NCI-H187 treated with DMSO at 0.1 percent for 48 hours (cell line): ENCODE measurements around the gene TRNAU1AP.
A peak's percentile ranks its signal among the peaks of the same experiment; 100 is the strongest.
"Not testable (repeated sequence)": the region's sequence is repeated elsewhere in the genome, so short reads cannot be mapped to it uniquely, and the experiment has no call there.

ENCODE experiments used
- DNase-seq: peaks from one replicate; lab custom pipeline; 2025; lab: John Stamatoyannopoulos, UW

The TRNAU1AP gene

DNA sequence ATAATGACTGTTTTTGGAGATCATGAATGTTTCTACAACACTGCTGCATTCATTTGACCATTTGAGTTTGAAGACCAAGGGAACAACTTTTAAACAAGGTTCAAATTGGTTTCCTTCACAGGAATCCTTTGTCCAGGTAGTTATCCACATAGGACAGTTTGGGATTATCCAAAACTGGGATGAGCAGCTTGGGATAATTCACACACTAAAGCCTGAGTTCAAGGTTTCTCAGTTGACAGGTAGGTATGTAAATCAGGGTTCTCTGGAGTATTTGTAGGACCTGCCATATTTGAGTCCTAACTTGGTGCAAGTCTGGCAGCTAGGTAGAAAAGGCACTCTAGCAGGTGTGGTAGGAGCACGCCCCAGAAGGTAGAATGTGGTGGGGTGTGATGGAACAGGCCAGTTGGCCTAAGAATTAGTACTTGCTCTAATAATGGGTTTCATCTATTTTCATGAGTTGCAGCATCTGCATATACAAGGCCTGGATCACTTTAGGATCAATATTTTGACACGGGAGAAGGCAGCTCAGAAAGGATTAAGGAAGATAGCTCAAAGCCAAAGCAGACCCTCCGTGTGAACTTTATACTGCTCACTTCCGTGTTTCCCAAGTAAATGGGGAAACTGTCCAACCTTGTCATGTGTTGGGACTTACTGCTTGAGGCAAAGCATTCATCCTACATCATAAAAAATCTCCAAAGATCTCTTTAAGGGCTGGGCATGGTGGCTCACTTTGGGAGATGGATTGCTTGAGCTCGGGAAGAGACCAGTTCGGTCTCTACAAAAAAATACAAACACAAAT lies 25.1 kb downstream of the TRNAU1AP start:
- DNase-seq: no peak

DNA sequence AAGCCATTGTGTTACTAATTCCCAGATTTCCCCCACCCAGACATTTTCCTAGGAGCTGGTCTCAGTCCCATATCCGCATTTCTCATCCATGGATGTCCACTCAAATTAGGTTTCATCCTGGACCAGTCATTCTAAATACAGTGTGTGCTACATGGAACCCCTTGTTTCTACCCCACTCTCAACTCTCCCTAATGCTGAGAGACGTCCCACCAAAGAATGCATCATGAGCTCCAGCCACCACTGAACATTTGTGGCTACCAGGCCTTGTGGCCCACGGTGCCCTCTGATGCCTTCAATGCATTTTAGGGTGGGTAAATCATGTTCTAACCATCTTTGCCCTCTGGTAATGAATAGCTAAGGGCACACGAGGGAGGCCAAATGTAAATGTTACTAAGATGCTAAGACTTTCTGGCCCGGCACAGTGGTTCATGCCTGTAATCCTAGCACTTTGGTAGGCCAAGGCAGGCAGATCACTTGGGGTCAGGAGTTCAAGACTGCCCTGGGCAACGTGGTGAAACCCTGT lies 25.9 kb downstream of the TRNAU1AP start:
- no peak for DNase-seq

DNA sequence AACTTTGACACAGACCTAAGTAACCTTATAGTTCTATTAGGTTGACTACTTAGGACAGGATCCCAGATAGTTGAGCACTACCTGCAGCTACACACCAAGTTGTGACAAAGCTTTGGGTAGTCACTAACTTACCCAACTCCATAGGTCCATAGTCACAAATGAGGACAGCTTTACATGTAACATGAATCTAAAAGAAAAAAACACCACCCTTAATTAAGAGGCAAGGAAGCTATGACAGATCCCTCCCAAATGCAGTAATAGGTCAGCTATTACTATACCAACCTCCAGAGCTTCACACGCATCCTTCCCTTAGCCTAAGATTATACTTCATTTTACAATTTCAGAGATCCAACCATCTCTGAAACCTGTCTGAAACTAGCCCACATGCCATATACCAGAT lies 26.5 kb downstream of the TRNAU1AP start:
- DNase-seq: no peak

DNA sequence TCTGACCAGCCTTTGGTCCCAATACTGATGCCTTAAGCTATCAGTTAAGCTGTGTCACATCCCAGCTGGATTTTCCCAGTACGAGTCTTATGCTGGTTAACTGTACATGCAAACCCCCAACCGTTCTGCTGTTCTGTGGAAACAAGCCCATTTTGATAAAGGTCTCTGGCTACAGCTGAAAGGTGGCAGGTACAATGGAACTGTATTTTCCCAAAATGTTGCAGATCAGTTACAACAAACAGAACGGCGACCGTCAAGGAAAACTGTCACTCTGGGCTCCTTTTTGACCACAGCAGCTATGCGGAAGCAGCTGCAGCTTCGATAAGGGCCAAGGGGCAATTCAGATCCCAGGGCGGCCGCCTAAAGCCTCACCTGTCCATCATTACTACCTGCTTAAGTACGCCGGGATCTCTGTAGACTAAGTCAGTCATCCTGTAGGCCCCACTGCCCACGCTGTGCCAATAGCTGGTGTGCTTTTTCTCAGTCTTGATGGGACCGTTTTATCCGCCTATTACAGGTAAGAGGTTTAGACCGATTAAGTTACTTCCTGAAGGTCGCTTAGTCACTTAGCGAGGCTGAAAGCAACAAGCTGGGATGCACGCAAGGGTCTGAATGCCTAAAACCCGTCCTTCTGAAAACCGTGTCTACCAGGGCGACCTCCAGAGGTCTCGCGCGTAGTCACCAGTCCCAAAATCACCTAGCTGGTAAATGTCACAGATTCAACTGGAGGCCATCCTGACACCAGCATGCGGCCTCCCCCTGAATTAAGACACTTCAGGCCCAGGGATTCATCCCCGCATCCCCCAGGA lies 28.0 kb downstream of the TRNAU1AP start:
- DNase-seq: no peak

DNA sequence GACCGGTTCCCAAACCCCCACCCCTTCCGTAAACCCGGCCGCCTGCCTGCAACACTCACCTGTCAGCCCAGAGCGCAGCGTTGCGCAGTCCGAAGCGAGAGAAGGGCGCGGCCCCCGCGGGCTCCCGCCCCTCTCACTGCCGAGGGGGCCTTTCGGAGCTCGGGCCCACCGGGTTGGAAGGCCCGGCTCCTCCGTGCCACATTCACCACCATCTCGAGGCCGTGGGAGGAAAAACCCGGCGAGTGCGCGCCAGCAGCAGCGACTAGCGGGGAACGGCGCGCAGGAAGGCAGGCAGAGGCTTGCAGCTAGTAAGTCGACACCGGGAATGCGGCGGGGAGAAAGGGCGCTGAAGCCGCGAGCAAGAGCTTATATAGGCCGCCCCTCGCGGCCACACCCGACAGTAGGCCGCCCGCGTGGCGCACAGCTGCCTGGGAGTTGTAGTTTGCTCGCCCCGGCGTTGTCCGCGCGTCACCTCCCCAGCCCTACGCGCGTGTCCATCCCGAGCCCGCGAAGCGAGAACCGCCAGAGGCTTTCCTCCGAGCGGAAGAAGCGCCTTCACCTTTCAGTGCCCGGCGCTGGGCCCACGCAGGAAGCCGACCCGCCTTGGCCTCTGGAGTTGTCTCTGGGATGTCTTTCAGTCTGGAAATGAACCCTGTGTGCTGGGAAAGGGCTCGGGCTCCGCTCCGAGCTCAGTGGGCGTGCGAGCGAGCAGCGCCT lies 28.8 kb downstream of the TRNAU1AP start:
- peak; percentile 83 for DNase-seq

DNA sequence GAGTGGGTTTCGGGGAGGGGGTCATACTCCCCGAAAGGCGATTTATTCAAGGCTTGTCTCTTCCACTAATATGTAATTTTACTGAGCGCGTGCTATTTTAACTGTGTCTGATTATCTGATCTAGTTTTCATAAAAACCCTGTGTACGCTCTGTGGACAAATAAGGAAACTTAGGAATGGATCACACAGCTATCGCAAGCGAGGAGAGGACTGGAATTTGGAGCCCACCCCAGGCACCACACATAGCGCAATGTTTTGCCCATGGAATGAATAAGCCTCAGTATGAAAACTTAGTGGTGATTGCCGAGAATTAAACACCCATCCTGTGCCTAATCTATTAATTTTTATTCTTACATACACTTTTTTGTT lies 29.3 kb downstream of the TRNAU1AP start:
- no peak for DNase-seq

DNA sequence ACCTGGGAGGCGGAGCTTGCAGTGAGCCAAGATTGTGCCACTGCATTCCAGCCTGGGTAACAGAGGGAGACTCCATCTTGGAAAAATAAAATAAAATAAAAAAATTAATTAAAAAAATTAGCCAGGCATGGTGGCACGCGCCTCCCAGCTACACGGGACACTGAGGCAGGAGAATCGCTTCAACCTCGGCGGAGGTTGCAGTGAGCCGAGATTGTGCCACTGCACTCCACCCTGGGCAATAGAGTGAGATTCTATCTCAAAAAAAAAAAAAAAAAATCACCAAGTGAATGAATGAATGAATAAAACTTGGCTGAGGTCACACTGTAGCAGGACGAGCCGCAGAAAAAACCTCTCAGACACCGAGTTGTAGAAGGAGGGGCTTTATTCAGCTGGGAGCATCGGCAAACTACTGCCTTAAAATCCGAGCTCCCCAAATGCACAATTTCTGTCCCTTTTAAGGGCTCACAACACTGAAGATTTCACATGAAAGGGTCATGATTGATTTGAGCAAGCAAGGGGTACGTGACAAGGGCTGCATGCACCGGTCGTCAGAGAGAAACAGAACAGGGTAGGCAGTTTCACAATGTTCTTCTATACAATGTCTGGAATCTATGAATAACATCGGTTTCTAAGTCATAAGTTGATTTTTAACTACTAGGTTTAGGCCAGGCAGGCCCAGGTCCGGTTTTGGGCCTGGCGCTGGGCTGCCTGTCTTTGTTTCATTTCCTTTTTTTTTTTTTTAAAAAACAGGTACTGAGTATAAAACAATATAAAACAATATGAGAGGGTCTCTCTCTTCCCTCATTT lies 33.9 kb downstream of the TRNAU1AP start:
- DNase-seq: not testable (repeated sequence)

DNA sequence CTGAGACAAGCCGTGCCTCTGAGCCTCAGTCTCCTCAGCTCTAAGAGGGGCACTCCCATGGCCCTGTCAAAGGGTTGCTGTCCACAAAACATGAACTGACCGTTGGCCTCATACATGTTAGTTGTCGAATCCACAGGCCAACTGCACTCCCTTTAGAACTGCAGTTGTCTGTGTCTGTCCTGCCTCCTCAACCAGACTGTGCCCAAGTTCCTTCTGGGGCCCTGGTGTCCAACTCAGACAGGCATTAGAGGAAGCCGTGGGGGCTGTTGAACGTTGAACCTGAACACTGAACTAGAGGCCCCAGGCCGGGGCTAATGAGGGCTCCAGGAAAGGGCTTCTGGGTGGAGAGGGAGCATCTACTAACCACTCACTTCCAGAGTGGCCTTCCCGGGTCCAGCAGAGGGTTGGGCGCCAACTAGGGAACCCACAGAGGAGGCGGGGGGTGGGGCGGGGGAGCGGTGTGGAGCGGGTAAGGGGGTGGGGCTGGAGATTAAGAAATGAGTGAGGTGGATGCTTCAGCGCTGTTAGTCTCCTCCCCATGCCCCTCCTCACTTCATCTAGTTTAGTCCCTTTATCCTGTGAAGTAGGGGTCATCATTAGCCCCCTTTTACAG lies 38.9 kb downstream of the TRNAU1AP start, which contains the start of gene RAB42:
Gene RAB42 (plus strand): TSS at position 558 of the 613 bp plus-strand sequence. CDS start 247 bp downstream, outside the sequence.
- DNase-seq: no peak

DNA sequence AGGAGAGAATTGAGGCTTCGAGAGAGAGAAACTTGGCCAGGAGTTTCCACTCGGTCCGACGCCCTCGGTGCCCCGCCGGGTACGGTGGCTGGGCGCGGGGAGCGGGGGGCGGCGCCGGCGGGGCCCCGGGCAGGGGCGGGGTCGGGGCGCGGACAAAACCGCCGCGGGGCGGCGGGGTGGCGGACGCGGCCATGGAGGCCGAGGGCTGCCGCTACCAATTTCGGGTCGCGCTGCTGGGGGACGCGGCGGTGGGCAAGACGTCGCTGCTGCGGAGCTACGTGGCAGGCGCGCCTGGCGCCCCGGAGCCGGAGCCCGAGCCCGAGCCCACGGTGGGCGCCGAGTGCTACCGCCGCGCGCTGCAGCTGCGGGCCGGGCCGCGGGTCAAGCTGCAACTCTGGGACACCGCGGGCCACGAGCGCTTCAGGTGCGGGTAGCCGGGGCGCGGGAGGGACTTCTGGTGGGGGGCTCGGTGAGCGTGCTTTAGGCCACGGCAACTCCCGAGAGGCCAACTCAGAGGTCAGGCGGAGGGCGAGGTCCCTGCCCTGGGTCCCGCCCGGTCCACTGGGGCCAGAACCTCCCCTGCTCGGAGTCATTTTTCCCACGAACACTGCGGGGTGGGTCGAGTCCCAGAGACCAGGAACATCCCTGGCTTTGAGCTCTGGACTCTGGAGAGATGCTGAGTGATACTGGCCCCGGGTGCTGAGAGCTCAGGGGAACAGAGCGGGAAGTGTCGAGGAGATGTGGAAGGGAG lies 39.6 kb downstream of the TRNAU1AP start:
- DNase-seq: no peak

DNA sequence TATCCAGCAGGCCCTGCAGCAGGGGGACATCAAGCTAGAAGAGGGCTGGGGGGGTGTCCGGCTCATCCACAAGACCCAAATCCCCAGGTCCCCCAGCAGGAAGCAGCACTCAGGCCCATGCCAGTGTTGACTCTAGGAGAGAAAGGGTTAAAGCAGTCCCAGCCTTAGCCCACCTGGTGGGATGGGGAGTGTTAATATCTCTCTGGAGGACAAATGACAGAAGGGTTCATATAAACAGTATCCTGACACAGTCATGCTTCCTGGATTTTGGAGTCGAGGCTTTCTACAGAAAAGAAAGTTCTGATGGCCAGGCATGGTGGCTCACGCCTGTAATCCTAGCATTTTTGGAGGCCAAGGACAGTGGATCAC lies 41.1 kb downstream of the TRNAU1AP start:
- not testable (repeated sequence) for DNase-seq

DNA sequence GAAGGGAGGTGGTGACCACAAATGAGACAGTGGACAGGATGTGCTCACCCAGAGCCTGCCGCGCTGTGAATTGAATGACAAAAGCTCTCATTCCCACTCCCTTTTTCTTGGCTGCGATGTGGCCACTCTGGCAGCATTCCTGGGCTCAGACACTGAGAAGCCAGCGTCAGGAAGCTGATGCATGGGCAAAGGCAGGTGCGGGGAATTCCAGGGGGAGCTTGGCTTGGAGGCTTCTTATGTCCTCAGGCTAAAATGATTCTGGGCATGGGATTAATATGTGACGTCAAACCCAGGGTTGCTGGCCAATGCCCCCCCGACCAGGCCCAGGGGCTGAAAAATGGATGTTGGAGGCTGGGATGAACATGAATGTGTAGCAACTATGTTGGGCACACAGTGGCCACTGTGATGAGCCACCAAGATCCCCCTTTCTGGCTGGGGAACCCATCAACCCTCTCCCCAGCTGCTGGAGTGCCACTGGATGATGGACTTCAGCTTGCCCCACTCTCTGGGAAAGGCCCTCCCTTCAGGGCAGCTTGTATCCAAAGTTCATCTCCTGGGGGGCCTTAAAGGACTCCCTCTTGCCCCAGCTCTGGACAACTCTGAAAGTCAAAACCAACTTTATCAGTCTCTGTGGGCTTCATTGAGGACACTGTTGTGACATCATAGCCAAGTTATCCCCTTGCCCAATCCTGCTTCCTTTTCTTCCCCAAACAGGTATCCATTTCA lies 42.0 kb downstream of the TRNAU1AP start:
- not testable (repeated sequence) for DNase-seq

DNA sequence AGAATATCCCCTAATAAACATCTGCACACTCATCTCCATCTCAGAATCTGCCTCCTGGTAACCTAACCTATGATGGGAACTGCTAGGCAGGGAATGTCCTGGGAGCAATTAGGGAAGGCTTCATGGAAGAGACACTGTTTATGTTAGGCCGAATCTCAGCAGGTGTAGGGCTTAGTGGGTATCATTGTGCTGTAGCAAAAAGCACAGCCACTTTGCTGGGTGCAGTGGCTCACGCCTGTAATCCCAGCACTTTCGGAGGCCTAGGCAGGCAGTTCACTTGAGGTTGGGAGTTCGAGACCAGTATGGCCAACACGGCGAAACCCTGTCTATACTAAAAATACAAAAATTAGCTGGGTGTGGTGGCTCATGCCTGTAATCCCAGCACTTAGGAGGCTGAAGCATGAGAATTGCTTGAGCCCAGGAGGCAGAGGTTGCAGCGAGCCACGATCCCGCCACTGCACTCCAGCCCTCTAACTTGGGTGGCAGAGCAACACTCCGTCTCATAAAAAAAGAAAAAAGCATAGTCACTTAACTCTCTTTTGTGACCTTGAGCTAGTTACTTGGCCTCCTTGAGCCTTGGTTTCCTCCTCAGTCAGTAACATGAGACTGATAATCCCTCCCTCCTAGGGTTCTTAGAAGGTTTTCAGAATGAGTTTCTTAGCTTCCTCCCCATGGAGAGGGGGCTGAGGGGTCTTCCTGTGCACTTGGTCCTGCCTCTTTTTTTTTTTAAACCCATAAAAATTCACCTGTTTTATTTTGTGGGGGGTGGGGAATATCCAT lies 42.7 kb downstream of the TRNAU1AP start:
- no peak for DNase-seq

DNA sequence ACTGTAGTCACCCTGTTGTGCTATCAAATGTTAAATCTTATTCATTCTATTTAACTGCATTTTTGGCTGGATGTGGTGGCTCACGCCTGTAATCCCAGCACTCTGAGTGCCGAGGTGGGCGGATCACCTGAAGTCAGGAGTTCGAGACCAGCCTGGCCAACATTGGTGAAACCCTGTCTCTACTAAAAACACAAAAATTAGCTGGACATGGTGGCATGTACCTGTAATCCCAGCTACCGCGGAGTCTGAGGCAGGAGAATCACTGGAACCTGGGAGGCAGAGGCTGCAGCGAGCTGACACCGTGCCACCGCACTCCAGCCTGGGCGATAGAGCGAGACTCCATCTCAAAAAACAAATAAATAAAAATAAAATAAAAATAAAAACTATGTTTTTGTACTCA lies 43.4 kb downstream of the TRNAU1AP start:
- DNase-seq: not testable (repeated sequence)

DNA sequence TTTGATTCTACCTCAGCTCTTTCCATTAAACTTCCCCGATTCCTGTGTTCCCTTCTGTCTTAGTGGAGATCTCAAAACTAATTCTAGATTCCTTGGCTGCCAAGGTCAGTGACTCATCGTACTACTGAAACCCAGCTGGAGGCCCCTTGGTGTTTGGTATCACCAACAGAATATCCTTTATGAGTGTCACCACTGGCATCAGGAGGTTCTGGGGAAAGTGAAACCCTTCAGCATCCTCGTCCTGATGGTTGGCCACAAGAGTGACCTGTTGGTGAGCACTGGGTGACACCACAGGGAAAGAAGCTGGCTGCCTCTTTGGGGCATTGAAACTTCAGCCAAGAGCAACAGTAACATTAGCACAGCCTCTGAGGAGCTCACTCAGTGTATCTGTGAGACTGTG lies 48.8 kb downstream of the TRNAU1AP start:
- no peak for DNase-seq

DNA sequence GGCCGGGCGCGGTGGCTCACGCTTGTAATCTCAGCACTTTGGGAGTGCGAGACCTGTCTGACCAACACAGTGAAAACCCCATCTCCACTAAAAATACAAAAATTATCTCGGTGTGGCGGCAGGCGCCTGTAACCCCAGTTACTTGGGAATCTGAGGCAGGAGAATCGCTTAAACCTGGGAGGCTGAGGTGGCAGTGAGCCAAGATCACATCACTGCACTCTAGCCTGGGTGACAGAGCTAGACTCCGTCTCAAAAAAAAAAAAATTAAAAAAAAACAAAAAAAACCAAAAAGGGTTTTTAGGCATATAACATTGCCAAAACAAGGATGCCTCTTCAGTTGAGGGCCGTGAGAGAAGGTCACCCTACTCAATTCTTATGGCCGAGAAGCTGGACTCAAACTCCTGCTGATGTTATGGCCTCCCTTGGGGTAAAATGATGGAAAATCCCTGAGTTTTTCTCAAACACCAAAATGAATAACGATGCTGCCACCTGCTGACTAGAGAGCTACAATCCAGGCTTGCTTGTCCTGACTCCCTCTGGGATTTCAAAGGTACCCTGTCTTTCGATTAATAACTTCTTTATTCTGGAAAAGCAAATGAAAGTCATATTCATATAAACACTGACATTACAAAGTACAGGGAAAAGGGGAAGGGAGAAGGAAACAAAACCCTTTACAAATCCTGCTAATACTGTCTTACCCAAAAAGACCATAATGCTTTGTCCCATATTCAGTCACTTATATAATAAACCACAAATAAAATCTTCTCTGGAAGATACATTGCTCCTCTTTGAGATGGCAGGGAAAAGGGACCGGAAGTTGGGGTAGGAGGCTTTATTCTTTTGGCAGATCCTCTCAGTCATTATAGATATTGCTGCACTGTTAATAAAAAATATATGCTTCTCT lies 49.9 kb downstream of the TRNAU1AP start:
- DNase-seq: no peak

DNA sequence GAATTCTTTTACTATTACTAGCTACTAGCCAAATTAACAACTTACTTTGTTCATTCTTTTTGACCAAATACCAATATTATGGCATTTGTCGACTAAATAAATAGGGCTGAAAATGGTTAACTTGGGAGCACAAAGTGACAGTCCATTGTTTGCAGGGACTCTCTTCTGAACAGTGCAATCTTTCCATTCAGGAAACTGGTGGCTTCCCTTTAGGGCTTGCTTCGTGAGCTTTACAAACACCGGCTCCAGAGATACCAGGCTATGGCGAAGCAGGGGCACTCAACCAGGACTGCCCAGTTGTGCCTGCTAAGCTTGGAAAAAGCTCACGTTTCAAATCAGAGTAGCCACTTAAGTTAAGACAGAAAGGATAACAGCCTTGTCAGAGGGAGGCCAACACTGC lies 51.5 kb downstream of the TRNAU1AP start:
- no peak for DNase-seq

DNA sequence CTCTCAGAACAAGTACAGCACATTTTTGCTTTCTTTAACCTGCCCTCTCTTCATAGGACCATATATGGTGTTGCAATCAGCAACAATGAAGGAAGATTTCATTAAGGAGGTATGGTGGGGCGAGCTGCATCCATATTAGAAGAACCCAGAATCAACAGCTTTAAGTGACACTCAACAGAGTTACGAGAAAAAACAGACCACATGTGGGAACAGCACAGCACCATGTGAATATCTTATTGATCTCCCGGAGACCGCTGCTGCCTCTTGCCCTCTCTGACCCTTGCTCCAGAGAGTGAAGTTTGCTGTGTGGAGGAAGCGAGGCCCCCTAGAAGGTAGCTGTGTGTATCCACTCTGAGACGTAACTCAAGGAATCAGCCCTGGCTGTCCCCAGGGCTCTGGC lies 52.1 kb downstream of the TRNAU1AP start:
- DNase-seq: no peak

DNA sequence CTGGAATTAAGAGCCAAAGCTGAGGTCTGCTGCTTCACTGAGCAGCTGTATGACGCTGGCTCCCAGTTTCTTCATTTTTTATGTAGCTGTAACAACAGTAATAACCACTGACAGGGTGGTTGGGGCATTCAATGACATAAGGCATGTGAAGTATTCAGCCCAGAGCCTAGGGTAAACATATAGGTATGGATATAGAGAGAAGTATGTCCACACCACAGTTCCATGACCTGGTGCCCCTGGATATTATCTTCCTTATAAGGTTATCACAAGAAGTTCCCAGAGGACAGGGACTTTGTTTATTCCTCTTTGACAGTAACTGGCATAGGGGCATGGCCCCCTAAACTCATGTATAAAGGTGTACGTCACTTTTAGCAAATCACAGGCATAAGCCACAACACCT lies 53.9 kb downstream of the TRNAU1AP start:
- DNase-seq: no peak
